Right lobe of liver (tissue), 4 donors: ENCODE data around the gene UBE2O.

ENCODE experiments used
- POLR2A ChIP-seq: fragments of 450-650 bp; IDR thresholded peaks from one replicate; pipeline ENCODE4 v1.6.1; 2017; ENCODE audit warnings: antibody characterized with exemption, mild to moderate bottlenecking
- TF ChIP-seq, protein P1 (sequence below), 4 donors: fragments of 200-600 bp in 3 of 4; fragments of 450-650 bp in 1 of 4; IDR thresholded peaks; one replicate each; pipeline versions ENCODE4 v1.5.1 to v1.8.0; 2016 to 2022; ENCODE audit warnings: antibody characterized with exemption in 4 of 4, mild to moderate bottlenecking in 2 of 4
- donor health status: DM: no; HTN: no; CAD: no.
- donor health status: DM: no; HTN: no; CAD: no.
- donor health status: DM: no; HTN: yes; CAD: no.

GRCh38 chr17:76432004-76432403, 20.9 kb downstream of the UBE2O start:
- no peak for TF ChIP-seq POLR2A
- TF ChIP-seq, protein P1, sequence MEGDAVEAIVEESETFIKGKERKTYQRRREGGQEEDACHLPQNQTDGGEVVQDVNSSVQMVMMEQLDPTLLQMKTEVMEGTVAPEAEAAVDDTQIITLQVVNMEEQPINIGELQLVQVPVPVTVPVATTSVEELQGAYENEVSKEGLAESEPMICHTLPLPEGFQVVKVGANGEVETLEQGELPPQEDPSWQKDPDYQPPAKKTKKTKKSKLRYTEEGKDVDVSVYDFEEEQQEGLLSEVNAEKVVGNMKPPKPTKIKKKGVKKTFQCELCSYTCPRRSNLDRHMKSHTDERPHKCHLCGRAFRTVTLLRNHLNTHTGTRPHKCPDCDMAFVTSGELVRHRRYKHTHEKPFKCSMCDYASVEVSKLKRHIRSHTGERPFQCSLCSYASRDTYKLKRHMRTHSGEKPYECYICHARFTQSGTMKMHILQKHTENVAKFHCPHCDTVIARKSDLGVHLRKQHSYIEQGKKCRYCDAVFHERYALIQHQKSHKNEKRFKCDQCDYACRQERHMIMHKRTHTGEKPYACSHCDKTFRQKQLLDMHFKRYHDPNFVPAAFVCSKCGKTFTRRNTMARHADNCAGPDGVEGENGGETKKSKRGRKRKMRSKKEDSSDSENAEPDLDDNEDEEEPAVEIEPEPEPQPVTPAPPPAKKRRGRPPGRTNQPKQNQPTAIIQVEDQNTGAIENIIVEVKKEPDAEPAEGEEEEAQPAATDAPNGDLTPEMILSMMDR (IDR thresholded peaks at IDR 0.05) = no peak
